GM12873 (cell line): Measurements from ENCODE around the gene VPS72.
A peak's percentile ranks its signal among the peaks of the same experiment; 100 is the strongest.

Source experiments
- TF ChIP-seq, protein P1 (sequence below): IDR thresholded peaks from 2 replicates; pipeline ENCODE4 v1.5.1; 2012; ENCODE audit warnings: low read depth, mild to moderate bottlenecking, moderate library complexity, low read length, control low read depth; ENCODE audit not compliant: insufficient read depth; ENCODE audit errors: missing control alignments

Gene VPS72

GRCh38 chr1:151211972-151212705 is 22.1 kb upstream of the VPS72 start:
- TF ChIP-seq, protein P1, sequence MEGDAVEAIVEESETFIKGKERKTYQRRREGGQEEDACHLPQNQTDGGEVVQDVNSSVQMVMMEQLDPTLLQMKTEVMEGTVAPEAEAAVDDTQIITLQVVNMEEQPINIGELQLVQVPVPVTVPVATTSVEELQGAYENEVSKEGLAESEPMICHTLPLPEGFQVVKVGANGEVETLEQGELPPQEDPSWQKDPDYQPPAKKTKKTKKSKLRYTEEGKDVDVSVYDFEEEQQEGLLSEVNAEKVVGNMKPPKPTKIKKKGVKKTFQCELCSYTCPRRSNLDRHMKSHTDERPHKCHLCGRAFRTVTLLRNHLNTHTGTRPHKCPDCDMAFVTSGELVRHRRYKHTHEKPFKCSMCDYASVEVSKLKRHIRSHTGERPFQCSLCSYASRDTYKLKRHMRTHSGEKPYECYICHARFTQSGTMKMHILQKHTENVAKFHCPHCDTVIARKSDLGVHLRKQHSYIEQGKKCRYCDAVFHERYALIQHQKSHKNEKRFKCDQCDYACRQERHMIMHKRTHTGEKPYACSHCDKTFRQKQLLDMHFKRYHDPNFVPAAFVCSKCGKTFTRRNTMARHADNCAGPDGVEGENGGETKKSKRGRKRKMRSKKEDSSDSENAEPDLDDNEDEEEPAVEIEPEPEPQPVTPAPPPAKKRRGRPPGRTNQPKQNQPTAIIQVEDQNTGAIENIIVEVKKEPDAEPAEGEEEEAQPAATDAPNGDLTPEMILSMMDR, result no peak

- TF ChIP-seq, protein P1, result no peak
Observed at GRCh38 chr1:151210830-151211229, 20.8 kb upstream of the VPS72 start.

DNA sequence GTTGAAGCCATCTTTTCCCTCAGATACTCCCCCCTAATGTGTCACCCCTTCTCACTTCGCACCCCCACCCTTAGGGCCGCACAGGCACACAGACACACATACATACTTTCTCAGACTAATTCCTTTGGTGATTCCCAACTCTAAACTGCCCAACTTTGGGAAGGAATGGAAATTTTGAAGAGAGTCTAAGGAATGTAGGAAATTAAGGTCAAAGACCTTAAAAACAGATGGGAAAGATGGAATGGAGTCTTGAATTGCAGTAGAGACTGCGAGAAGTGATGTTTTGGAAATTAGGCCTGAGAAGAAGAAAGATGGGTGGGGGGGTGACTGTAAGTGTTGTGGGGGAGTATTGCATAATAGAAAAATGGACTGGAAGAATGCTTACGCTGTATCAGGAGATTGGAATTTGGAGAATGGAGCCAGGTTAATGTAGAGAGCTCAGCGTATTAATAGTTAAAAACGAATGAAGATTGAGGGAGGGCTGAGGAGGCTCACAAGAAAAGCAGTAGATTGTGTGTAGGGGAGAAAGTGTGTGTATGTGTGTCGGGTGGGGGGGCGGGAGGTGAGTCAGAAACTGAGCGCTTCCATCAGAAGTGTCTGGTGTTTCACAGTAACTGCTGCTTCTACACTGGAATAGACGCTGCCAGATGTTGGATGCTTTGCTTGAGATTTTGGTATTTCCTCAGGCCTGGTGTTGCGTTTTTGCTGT is 10.0 kb upstream of the VPS72 start:
- TF ChIP-seq, protein P1, result no peak

- TF ChIP-seq, protein P1, result no peak
Observed at GRCh38 chr1:151198254-151199127, 8.5 kb upstream of the VPS72 start, which contains the start of gene PIP5K1A. Gene PIP5K1A (plus strand): TSS chr1:151198552. CDS start chr1:151198997, 445 bp downstream.

DNA sequence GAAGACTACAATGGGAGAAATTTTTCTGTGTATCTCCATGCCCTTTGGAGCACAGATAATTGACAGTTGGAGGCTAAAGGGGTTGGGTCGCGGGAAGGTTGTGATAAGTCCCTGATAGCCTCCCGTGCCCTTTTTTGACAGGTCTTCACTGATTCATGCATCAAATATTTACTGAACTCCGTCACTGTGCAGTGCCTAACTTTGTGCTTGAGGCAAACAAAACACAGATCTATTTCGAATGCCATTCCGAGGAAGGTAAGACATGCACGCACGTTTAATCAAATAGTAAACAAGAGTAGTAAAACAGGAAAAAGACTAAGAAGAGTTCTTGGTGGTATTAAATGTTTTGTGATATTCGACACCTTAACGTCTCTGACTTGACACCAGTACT is 7.9 kb upstream of the VPS72 start:
- TF ChIP-seq, protein P1, result no peak

GRCh38 chr1:151196292-151196800 is 6.3 kb upstream of the VPS72 start:
- TF ChIP-seq, protein P1, result peak; percentile 46
